OCI-LY1 (cell line): ENCODE measurements around the gene LCOR.

Source experiments
- H2AFZ ChIP-seq: fragments of 200-600 bp; sonication (generic), shearing (Covaris generic); 2 replicates; pipeline ENCODE4 v1.6.0; 2014; ENCODE audit warnings: antibody characterized with exemption, mild to moderate bottlenecking, low read length
- H3F3A ChIP-seq: fragments of 200-600 bp; sonication (generic), shearing (Covaris generic); 2 replicates; pipeline ENCODE4 v1.6.0; 2014; ENCODE audit warnings: mild to moderate bottlenecking, antibody characterized with exemption, low read length, moderate library complexity; ENCODE audit not compliant: insufficient read depth
- H3K27ac ChIP-seq: fragments of 200-600 bp; sonication (generic); 2 replicates; pipeline ENCODE4 v1.5.1; 2014; ENCODE audit warnings: low read length, mixed run types, mild to moderate bottlenecking, low read depth; ENCODE audit not compliant: poor library complexity, severe bottlenecking
- H3K27me3 ChIP-seq: fragments of 200-600 bp; sonication (generic); 2 replicates; pipeline ENCODE4 v1.6.0; 2014; ENCODE audit warnings: antibody characterized with exemption, mild to moderate bottlenecking, low read length, moderate library complexity; ENCODE audit not compliant: insufficient read depth
- H3K36me3 ChIP-seq: fragments of 200-600 bp; sonication (generic); 2 replicates; pipeline ENCODE4 v1.6.1; 2014; ENCODE audit warnings: mild to moderate bottlenecking, antibody characterized with exemption, low read length, moderate library complexity, mixed read lengths; ENCODE audit not compliant: insufficient read depth
- H3K4me1 ChIP-seq: fragments of 200-600 bp; sonication (generic); 2 replicates; pipeline ENCODE4 v1.5.1; 2014; ENCODE audit warnings: mild to moderate bottlenecking, low read length, moderate library complexity; ENCODE audit not compliant: insufficient read depth, severe bottlenecking
- H3K4me2 ChIP-seq: fragments of 200-600 bp; sonication (generic), shearing (Covaris generic); 2 replicates; pipeline ENCODE4 v1.6.1; 2014; ENCODE audit warnings: low read length
- H3K4me3 ChIP-seq: fragments of 200-600 bp; sonication (generic); 2 replicates; pipeline ENCODE4 v1.5.1; 2014; ENCODE audit warnings: low read length, low read depth, mild to moderate bottlenecking, mixed read lengths; ENCODE audit not compliant: poor library complexity, severe bottlenecking
- H3K79me2 ChIP-seq: fragments of 200-600 bp; shearing (Covaris generic); 2 replicates; pipeline ENCODE4 v1.6.1; 2016; ENCODE audit warnings: mixed run types, low read length, mixed read lengths; ENCODE audit not compliant: insufficient read depth
- H3K9ac ChIP-seq: fragments of 200-600 bp; sonication (generic), shearing (Covaris generic); 2 replicates; pipeline ENCODE4 v1.6.1; 2014; ENCODE audit warnings: mild to moderate bottlenecking, low read length, mixed read lengths
- H3K9me2 ChIP-seq: fragments of 200-600 bp; sonication (generic), shearing (Covaris generic); 2 replicates; pipeline ENCODE4 v1.6.1; 2014; ENCODE audit warnings: low read depth, mild to moderate bottlenecking, low read length, mixed read lengths
- H3K9me3 ChIP-seq: fragments of 200-600 bp; shearing (Covaris generic); 2 replicates; pipeline ENCODE4 v1.6.1; 2014; ENCODE audit warnings: low read length, mixed read lengths
- H4K20me1 ChIP-seq: fragments of 200-600 bp; sonication (generic), shearing (Covaris generic); 2 replicates; pipeline ENCODE4 v1.6.0; 2016; ENCODE audit warnings: mild to moderate bottlenecking, low read length; ENCODE audit not compliant: insufficient read depth
- CTCF ChIP-seq: fragments of 200-600 bp; sonication (generic), shearing (Covaris generic); IDR thresholded peaks from 2 replicates; pipeline ENCODE4 v1.5.1; 2017; ENCODE audit warnings: mild to moderate bottlenecking, antibody characterized with exemption, low read length, moderate library complexity, mixed read lengths
- EZH2 ChIP-seq: fragments of 200-600 bp; sonication (generic), shearing (Covaris generic); IDR thresholded peaks from 2 replicates; pipeline ENCODE4 v1.8.0; 2017; ENCODE audit warnings: borderline replicate concordance, mixed run types, mild to moderate bottlenecking, antibody characterized with exemption, low read length, moderate library complexity, mixed read lengths

The LCOR gene

GRCh38 chr10:96978621-96979154 is 146.6 kb downstream of the LCOR start:
- no peaks in the 10 kb centered on the region for H3K9me3 ChIP-seq
- no peak overlapping the region for H3K4me2 ChIP-seq
- TF ChIP-seq EZH2 (no peak), CTCF (no peak)

GRCh38 chr10:96982149-96982930 is 150.2 kb downstream of the LCOR start:
- peaks cover 14% of the 10 kb centered on the region for H3K36me3 ChIP-seq

More at GRCh38 chr10:96978621-96979154, 146.6 kb downstream of the LCOR start:
- Histone ChIP-seq H2AFZ (no peak overlapping the region), H3K4me1 (peaks cover 11% of the 10 kb centered on the region), H3K79me2 (no peaks in the 10 kb centered on the region), H4K20me1 (no peaks in the 10 kb centered on the region), H3F3A (no peaks in the 10 kb centered on the region), H3K9ac (no peak overlapping the region), H3K36me3 (peaks cover 14% of the 10 kb centered on the region), H3K27me3 (no peaks in the 10 kb centered on the region), H3K4me3 (no peak overlapping the region), H3K27ac (no peak overlapping the region), H3K9me2 (no peaks in the 10 kb centered on the region)

GRCh38 chr10:96984541-96985131 is 152.5 kb downstream of the LCOR start:
- Histone ChIP-seq H3K79me2 (no peaks in the 10 kb centered on the region), H3F3A (no peaks in the 10 kb centered on the region), H3K4me2 (no peak overlapping the region), H3K27me3 (no peaks in the 10 kb centered on the region), H3K36me3 (peaks cover 14% of the 10 kb centered on the region), H2AFZ (no peak overlapping the region), H3K4me1 (no peaks in the 10 kb centered on the region), H4K20me1 (no peaks in the 10 kb centered on the region), H3K9me2 (no peaks in the 10 kb centered on the region), H3K9me3 (no peaks in the 10 kb centered on the region), H3K27ac (no peak overlapping the region), H3K9ac (no peak overlapping the region), H3K4me3 (no peak overlapping the region)
- no peak for TF ChIP-seq EZH2
- TF ChIP-seq CTCF: no peak

More at GRCh38 chr10:96982149-96982930, 150.2 kb downstream of the LCOR start:
- no peaks in the 10 kb centered on the region for H3F3A ChIP-seq
- H3K27ac ChIP-seq: no peak overlapping the region
- H2AFZ ChIP-seq: no peak overlapping the region
- no peak overlapping the region for H3K9ac ChIP-seq
- H3K4me2 ChIP-seq: no peak overlapping the region
- no peaks in the 10 kb centered on the region for H3K4me1 ChIP-seq
- H3K9me3 ChIP-seq: no peaks in the 10 kb centered on the region
- no peaks in the 10 kb centered on the region for H4K20me1 ChIP-seq
- H3K27me3 ChIP-seq: no peaks in the 10 kb centered on the region
- H3K79me2 ChIP-seq: no peaks in the 10 kb centered on the region
- TF ChIP-seq EZH2 (no peak), CTCF (no peak)
- no peaks in the 10 kb centered on the region for H3K9me2 ChIP-seq
- no peak overlapping the region for H3K4me3 ChIP-seq
